Activated naive CD4-positive, alpha-beta T cell treated with Interleukin-2 at 50 U/mL for 16 hours (primary cell): ENCODE measurements around the gene ARHGAP15.
A peak's percentile ranks its signal among the peaks of the same experiment; 100 is the strongest.

Experiments
- DNase-seq: peaks from one replicate; pipeline ENCODE4 v3.0.0-alpha.2; 2020

ARHGAP15 gene

GRCh38 chr2:143417428-143417827, 288.2 kb downstream of the ARHGAP15 start:
- no peak for DNase-seq

GRCh38 chr2:143420313-143420712, 291.1 kb downstream of the ARHGAP15 start:
- no peak for DNase-seq

- DNase-seq, result no peak
These were observed 293.5 kb downstream of the ARHGAP15 start for GRCh38 chr2:143422681-143423080.

GRCh38 chr2:143425896-143426295, 296.7 kb downstream of the ARHGAP15 start:
- no peak for DNase-seq

- no peak for DNase-seq
These were observed 297.1 kb downstream of the ARHGAP15 start for GRCh38 chr2:143426296-143426695.

GRCh38 chr2:143428700-143429099, 299.5 kb downstream of the ARHGAP15 start:
- peak; percentile 53 for DNase-seq

- no peak for DNase-seq
These were observed 300.9 kb downstream of the ARHGAP15 start for GRCh38 chr2:143429932-143430679.

- no peak for DNase-seq
These were observed 302.1 kb downstream of the ARHGAP15 start for GRCh38 chr2:143431316-143431715.

GRCh38 chr2:143433251-143433650, 304.0 kb downstream of the ARHGAP15 start:
- no peak for DNase-seq

GRCh38 chr2:143433840-143434239, 304.6 kb downstream of the ARHGAP15 start:
- DNase-seq, result no peak

- DNase-seq, result no peak
These were observed 305.2 kb downstream of the ARHGAP15 start for GRCh38 chr2:143434445-143434844.

GRCh38 chr2:143435131-143435530, 305.9 kb downstream of the ARHGAP15 start:
- no peak for DNase-seq

- no peak for DNase-seq
These were observed 307.7 kb downstream of the ARHGAP15 start for GRCh38 chr2:143436951-143437350.

- no peak for DNase-seq
These were observed 311.3 kb downstream of the ARHGAP15 start for GRCh38 chr2:143440411-143441012.

GRCh38 chr2:143442193-143442592, 313.0 kb downstream of the ARHGAP15 start:
- no peak for DNase-seq

- peak; percentile 9 for DNase-seq
These were observed 322.5 kb downstream of the ARHGAP15 start for GRCh38 chr2:143451642-143452281.

- peak; percentile 35 for DNase-seq
These were observed 323.7 kb downstream of the ARHGAP15 start for GRCh38 chr2:143452817-143453451.

GRCh38 chr2:143453981-143454511, 324.8 kb downstream of the ARHGAP15 start:
- DNase-seq, result no peak

- no peak for DNase-seq
These were observed 326.1 kb downstream of the ARHGAP15 start for GRCh38 chr2:143455317-143455716.

GRCh38 chr2:143458258-143459190, 329.3 kb downstream of the ARHGAP15 start:
- DNase-seq, result no peak

GRCh38 chr2:143460382-143460781, 331.2 kb downstream of the ARHGAP15 start:
- DNase-seq, result no peak

- DNase-seq, result no peak
These were observed 334.5 kb downstream of the ARHGAP15 start for GRCh38 chr2:143463719-143464118.
